Small intestine (tissue), 7 donors: Measurements from ENCODE around the gene PPP2R3B. TPM values are rescaled to one million over a fixed set of nuclear protein-coding genes. Genes with fewer than 3 reads are reported as not detected.

Source experiments
- DNase-seq, 2 donors: peaks; one replicate each; pipeline versions ENCODE4 v3.0.0 to v3.0.0-alpha.2; 2013
- FAIRE-seq: peaks from 2 replicates; lab custom pipeline; 2012; peaks lifted over from hg19 to GRCh38; lab: Jason Lieb, UNC
- H3K27ac ChIP-seq, 3 donors: one replicate each; pipeline ENCODE4 v1.5.1; 2013; ENCODE audit warnings: low read length in 2 of 3, mild to moderate bottlenecking in 2 of 3, control low read depth in 1 of 3, inconsistent platforms in 1 of 3, low read depth in 1 of 3, moderate library complexity in 1 of 3
- H3K27me3 ChIP-seq, 3 donors: one replicate each; pipeline ENCODE4 v1.6.1; 2013; ENCODE audit warnings: low read length in 3 of 3, inconsistent platforms in 1 of 3; ENCODE audit not compliant: control insufficient read depth in 3 of 3, insufficient read depth in 3 of 3
- H3K36me3 ChIP-seq, 3 donors: one replicate each; pipeline ENCODE4 v1.6.1; 2013; ENCODE audit warnings: low read length in 3 of 3, inconsistent platforms in 1 of 3, low read depth in 1 of 3, mild to moderate bottlenecking in 1 of 3, moderate library complexity in 1 of 3; ENCODE audit not compliant: control insufficient read depth in 3 of 3, insufficient read depth in 2 of 3
- H3K4me1 ChIP-seq, 3 donors: one replicate each; pipeline ENCODE4 v1.6.1; 2013; ENCODE audit warnings: low read length in 2 of 3, inconsistent platforms in 1 of 3, low read depth in 1 of 3, mild to moderate bottlenecking in 1 of 3, moderate library complexity in 1 of 3; ENCODE audit not compliant: control insufficient read depth in 3 of 3, insufficient read depth in 2 of 3
- H3K4me3 ChIP-seq, 3 donors: one replicate each; pipeline ENCODE4 v1.5.1; 2013; ENCODE audit warnings: low read length in 3 of 3, control low read depth in 1 of 3, inconsistent platforms in 1 of 3, low read depth in 1 of 3, mild to moderate bottlenecking in 1 of 3, moderate library complexity in 1 of 3
- H3K9me3 ChIP-seq, 2 donors: one replicate each; pipeline ENCODE4 v1.6.1; 2013; ENCODE audit warnings: low read depth in 1 of 2, low read length in 1 of 2; ENCODE audit not compliant: control insufficient read depth in 2 of 2, insufficient read depth in 1 of 2
- WGBS, 3 donors: extraction: QIAGEN DNeasy Blood & Tissue Kit; methylation state at CpG; one replicate each; pipeline ENCODE4 v1.1.7; 2013; 5-methylcytosine and 5-hydroxymethylcytosine counted together
- polyA plus RNA-seq, 4 donors: library from polyadenylated mRNA; stranded (reverse) in 3 of 4; unstranded in 1 of 4; fragments of 200-250 nt in 3 of 4; fragments of 120-200 nt in 1 of 4; gene quantifications; one replicate each; pipeline versions ENCODE4 v1.2.1 to v1.2.3, GENCODE V29; 2013
- donor health status: healthy with polysubstance abuse.
- donor health status: control.
- donor health status: control.
- donor health status: Bipolar disorder and iron deficiency.
- donor health status: healthy.

Gene PPP2R3B
- polyA plus RNA-seq, 4 donors = 4.9 to 13.6 (median 11.8) TPM

DNA sequence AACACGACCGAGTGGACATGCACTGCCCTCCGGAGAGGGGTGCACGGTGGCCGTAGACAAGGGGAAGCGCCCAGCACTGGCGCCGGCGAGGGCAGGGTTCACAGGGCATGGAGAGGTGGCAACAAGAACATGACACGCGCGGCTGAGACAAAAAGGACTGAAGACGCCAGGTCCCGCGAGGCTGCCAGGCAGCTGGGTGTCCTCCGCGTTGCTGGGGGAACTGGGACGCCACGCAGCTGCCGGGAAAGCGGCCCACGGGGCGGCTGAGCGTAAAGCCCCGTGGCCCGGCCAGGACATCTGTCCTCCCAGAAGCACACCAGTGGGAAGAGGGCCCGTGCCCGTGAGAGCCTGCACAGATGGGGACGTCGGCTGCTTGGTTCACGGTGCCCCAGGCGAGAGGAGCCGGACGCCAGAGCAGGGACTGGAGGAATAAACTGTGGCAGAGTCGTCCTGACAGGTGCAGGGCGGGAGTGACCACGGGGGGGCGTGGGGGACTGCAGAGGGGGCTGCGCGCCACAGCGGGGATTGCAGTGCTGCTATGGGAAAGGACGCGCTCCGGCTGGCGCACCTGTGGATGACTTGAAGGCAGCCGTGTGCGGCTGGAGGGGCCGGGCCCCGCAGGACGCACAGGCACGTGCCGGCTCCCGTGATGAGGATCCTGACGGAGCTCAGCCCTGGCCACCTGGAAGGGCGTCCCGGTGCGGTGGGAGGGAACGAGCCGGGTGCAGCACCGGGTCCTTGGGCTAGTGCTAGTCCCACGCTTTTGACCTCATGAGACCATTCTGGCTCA, 36.0 kb downstream of the PPP2R3B start:
- peaks cover 0 to 46% of the 10 kb centered on the region in 2 donors for H3K9me3 ChIP-seq
- 95 to 96% (median 95%) methylated on average over 59 to 61 of the region's 61 CpGs for WGBS, 3 donors
- no peaks in the 10 kb centered on the region for H3K27me3 ChIP-seq
- no peak overlapping the region for H3K4me3 ChIP-seq
- DNase-seq = no peak
- peaks cover 0 to 17% (median 0%) of the 10 kb centered on the region in 3 donors for H3K36me3 ChIP-seq
- H3K27ac ChIP-seq = no peak overlapping the region
- H3K4me1 ChIP-seq = no peaks in the 10 kb centered on the region
- FAIRE-seq = no peak

DNA sequence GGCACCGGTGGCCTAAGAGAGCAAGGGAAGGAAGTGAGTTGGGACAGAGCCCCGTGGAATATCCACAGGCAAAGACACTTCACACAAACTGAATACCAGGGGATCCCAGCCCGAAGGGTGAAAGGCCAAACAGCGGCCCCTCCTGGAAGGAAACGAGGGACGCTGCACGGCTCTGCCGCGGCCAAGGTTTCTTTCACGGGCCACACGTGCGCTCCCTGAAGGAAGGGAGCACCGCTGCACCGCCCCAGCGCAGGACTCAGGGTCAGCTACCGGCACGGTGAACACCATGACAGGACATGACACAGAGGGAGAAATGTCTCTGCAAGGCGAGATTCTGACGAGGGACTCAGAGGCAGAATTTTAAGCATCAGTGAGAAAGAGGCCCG, 36.6 kb downstream of the PPP2R3B start:
- Histone ChIP-seq H3K36me3 (peaks cover 0 to 18% (median 0%) of the 10 kb centered on the region in 3 donors), H3K27ac (no peak overlapping the region), H3K4me3 (no peak overlapping the region), H3K4me1 (no peaks in the 10 kb centered on the region), H3K9me3 (peaks cover 0 to 48% of the 10 kb centered on the region in 2 donors), H3K27me3 (no peaks in the 10 kb centered on the region)
- FAIRE-seq = no peak
- 86 to 95% (median 93%) methylated on average over 20 of the region's 20 CpGs for WGBS, 3 donors
- no peak for DNase-seq

DNA sequence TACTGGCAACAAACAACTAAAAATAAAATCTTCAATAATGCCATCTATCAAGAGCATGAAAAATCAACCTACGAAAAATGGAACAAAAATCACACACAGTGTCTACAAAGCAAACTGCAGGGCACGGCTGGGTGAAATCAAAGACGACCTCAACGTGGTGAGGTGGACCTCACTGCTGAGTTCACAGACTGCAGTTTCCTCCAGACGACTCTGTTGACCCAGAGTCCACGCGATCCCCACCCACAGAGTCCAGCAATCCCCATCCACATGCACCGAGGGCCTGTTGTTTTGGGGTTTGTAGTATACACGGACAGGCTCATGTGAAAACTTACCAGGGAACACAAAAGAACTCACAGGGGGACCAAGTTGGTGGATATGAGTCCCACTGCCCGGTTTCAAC, 37.0 kb downstream of the PPP2R3B start:
- Histone ChIP-seq H3K27ac (no peak overlapping the region), H3K36me3 (peaks cover 0 to 20% (median 0%) of the 10 kb centered on the region in 3 donors), H3K4me1 (no peaks in the 10 kb centered on the region), H3K4me3 (no peak overlapping the region), H3K27me3 (no peaks in the 10 kb centered on the region), H3K9me3 (peaks cover 0 to 51% of the 10 kb centered on the region in 2 donors)
- no peak for FAIRE-seq
- WGBS, 3 donors = 84 to 86% (median 85%) methylated on average over 10 of the region's 10 CpGs
- DNase-seq = no peak

DNA sequence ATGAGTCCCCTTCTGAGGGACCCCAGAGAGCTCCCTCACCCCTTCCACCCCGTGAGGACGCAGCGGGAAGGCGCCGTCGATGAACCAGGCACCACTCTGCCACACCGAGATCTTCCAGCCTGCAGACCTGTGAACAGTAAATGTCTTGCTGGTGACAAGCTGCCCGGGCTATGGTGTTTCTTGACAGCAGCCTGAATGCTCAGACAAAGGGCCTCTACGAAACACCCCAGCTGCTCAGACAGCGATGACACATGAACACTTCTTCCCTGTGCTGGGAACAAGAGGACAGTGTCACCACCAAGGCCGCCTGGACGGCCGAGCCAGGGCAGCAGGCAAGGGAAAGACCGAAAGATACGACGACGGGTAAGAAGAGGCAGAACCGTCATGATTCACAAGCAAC, 37.5 kb downstream of the PPP2R3B start:
- no peaks in the 10 kb centered on the region for H3K4me1 ChIP-seq
- 88 to 96% (median 95%) methylated on average over 18 of the region's 18 CpGs for WGBS, 3 donors
- no peak for FAIRE-seq
- no peaks in the 10 kb centered on the region for H3K27me3 ChIP-seq
- H3K4me3 ChIP-seq = no peak overlapping the region
- H3K36me3 ChIP-seq = peaks cover 0 to 23% (median 0%) of the 10 kb centered on the region in 3 donors
- no peak overlapping the region for H3K27ac ChIP-seq
- DNase-seq = no peak
- peaks cover 0 to 55% of the 10 kb centered on the region in 2 donors for H3K9me3 ChIP-seq

DNA sequence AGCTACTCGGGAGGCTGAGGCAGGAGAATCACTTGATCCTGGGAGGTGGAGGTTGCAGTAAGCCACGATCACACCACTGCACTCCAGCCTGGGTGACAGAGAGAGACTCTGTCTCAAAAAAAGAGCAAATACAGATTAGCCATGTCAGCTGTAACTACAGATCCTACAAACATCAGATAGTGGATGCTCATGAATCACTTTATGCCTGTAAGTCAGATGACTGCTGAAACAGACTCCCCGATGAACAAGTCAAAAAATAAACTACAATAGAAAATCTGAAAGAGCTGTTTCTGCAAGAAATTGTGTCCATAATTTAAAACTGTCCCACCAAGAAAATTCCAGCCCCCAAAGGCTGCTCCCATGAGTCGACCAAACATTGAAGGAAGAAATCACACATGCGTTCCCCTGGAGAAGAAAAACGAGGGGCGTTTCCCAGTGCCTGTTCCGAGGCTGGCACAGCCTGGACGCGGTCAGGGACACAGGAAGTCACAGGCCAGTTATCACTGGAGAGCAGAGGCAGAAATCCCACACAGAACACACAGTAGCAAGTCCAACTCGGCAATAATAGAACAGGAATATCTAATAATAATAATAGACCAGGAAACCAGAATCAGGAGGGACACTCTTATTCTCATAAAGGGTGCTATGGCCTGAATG, 38.1 kb downstream of the PPP2R3B start:
- no peak overlapping the region for H3K4me3 ChIP-seq
- H3K4me1 ChIP-seq = no peaks in the 10 kb centered on the region
- no peak for DNase-seq
- 77 to 81% (median 78%) methylated on average over 11 of the region's 11 CpGs for whole genome bisulfite sequencing, 3 donors
- no peaks in the 10 kb centered on the region for H3K27me3 ChIP-seq
- H3K27ac ChIP-seq = no peak overlapping the region
- no peak for FAIRE-seq
- peaks cover 0 to 23% (median 0%) of the 10 kb centered on the region in 3 donors for H3K36me3 ChIP-seq
- peaks cover 0 to 55% of the 10 kb centered on the region in 2 donors for H3K9me3 ChIP-seq

DNA sequence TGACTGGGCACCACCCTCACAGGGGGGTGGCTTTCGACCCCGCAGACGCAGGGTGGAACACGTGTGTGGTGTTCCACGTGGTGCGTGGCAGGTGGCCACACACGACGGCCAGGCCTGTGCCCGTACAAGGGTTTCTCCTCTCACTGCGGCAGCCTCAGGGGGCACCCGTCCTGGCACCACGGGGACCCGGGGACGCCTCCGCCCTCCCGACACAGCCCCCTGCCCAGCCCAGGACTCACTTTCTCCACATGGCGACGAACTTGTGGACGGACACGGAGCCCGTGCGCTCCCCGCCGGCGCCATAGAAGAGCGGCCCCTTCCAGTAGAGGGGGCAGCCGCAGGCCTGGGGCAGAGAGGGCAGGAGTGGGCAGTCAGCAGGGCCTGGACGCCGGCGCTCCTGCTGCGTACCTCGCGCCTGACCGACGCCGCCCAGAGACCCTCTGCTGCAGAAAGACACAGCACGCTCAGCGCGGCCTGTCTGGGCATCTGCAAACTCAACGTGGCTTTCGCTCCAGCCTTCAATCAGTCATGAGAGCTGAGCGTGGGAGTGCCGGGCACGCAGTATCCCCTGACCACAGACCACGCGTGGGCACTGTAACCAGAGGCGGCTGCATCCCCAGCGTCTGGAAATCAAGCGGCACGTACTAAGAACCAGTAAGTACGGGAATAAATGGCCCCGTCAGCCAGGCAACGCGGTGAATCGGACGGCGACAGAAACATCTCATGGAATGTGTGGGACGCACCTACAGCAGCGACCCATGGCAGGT, 39.2 kb downstream of the PPP2R3B start:
- no peak overlapping the region for H3K27ac ChIP-seq
- FAIRE-seq (no peak), DNase-seq (no peak)
- no peaks in the 10 kb centered on the region for H3K27me3 ChIP-seq
- WGBS, 3 donors = 96 to 98% (median 97%) methylated on average over 57 to 59 of the region's 59 CpGs
- no peaks in the 10 kb centered on the region for H3K4me1 ChIP-seq
- peaks cover 0 to 20% (median 0%) of the 10 kb centered on the region in 3 donors for H3K36me3 ChIP-seq
- H3K4me3 ChIP-seq = no peak overlapping the region
- H3K9me3 ChIP-seq = peaks cover 0 to 52% of the 10 kb centered on the region in 2 donors

DNA sequence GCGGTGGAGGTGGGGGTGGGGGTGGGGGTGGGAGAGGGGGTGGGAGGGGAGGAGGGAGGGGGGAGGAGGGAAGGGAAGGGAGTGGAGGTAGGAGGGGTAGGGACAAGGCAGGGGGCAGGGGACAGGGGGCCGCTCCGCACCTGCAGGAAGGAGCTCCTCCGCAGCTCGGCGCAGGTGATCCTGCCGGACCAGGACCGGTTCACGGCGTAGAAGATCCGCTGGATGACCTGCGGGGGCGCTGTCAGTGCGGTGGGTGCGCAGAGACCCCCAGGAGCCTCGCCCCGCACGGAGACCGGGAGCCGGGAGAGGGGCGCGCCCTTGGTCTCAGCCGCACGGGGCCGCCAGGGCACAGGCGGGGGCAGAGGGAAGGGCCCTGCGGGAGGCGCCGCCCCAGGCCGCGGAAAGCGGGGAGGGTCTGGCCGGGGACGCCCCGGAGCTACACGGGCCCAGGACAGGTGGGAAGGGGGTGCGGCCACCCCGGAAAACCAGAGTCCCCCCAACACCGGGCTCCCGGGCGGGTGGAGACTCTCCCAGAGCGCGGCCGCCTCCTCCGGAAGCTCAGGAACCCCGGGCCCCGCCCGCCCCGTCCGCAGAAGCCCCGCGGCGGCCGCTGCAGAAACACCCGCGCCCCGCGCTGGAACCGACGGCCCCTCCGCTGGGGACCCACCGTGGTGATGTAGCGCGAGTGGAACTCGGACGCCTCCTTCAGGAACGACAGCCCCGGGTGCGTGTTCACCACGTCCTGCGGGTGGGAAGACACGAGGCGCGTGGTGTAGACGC, 40.5 kb downstream of the PPP2R3B start:
- no peaks in the 10 kb centered on the region for H3K27me3 ChIP-seq
- no peak overlapping the region for H3K4me3 ChIP-seq
- peaks cover 0 to 17% (median 0%) of the 10 kb centered on the region in 3 donors for H3K36me3 ChIP-seq
- no peak for DNase-seq
- no peak for FAIRE-seq
- H3K9me3 ChIP-seq = peaks cover 2 to 54% of the 10 kb centered on the region in 2 donors
- 95 to 97% (median 96%) methylated on average over 52 to 75 of the region's 75 CpGs for WGBS, 3 donors
- no peaks in the 10 kb centered on the region for H3K4me1 ChIP-seq
- no peak overlapping the region for H3K27ac ChIP-seq
